Brain microvascular endothelial cell (primary cell): ENCODE results near the gene GIMAP8.

ENCODE experiments used
- DNase-seq: peaks from one replicate; pipeline ENCODE4 v3.0.0-alpha.2; 2020
- H3K27ac ChIP-seq: fragments of 250-450 bp; sonication (Bioruptor Pico); 2 replicates; pipeline ENCODE4 v1.5.1; 2020; ENCODE audit warnings: mild to moderate bottlenecking, moderate library complexity
- H3K27me3 ChIP-seq: fragments of 250-450 bp; sonication (Bioruptor Pico); replicated peaks from 2 replicates; pipeline ENCODE4 v1.5.1; 2020; ENCODE audit warnings: mild to moderate bottlenecking
- H3K36me3 ChIP-seq: fragments of 250-450 bp; sonication (Bioruptor Pico); replicated peaks from 2 replicates; pipeline ENCODE4 v1.5.1; 2020; ENCODE audit warnings: mild to moderate bottlenecking
- H3K4me3 ChIP-seq: 2 replicates; pipeline ENCODE4 v1.5.1; 2011; ENCODE audit warnings: low read depth, mild to moderate bottlenecking, control low read depth, low read length, moderate library complexity
- in situ Hi-C: cut with HindIII; loops from 2 replicates; pipeline ENCODE4 v1.10.0; 2017; ENCODE audit warnings: low sequenced_read_pairs, low pct_ligation_motif_present
- TF ChIP-seq, protein P1 (sequence below): IDR thresholded peaks from 2 replicates; pipeline ENCODE4 v1.5.1; 2011; ENCODE audit warnings: low read depth, mild to moderate bottlenecking, moderate library complexity, low read length, control low read depth, inconsistent platforms; ENCODE audit errors: missing control alignments

The GIMAP8 gene

DNA sequence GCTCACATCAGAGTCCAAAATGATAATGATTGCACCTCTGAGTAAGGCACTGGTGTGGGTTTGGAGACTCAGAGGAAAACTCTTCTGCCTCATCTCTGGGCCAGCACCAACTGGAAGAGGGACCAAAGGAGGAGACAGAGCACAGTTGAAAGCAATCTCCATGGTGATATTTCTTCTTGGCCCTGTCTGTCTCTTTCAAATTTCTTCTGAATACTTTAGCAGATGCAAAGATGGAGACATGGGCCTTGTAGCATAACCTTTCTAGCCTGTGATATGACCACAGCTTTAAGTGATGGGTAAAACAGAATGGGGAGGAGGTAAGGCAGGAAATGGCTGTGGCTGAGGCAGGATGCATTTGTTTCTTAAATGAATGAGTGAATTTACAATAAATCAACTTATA is 52.1 kb downstream of the GIMAP8 start:
- TF ChIP-seq, protein P1, sequence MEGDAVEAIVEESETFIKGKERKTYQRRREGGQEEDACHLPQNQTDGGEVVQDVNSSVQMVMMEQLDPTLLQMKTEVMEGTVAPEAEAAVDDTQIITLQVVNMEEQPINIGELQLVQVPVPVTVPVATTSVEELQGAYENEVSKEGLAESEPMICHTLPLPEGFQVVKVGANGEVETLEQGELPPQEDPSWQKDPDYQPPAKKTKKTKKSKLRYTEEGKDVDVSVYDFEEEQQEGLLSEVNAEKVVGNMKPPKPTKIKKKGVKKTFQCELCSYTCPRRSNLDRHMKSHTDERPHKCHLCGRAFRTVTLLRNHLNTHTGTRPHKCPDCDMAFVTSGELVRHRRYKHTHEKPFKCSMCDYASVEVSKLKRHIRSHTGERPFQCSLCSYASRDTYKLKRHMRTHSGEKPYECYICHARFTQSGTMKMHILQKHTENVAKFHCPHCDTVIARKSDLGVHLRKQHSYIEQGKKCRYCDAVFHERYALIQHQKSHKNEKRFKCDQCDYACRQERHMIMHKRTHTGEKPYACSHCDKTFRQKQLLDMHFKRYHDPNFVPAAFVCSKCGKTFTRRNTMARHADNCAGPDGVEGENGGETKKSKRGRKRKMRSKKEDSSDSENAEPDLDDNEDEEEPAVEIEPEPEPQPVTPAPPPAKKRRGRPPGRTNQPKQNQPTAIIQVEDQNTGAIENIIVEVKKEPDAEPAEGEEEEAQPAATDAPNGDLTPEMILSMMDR, result no peak
- Histone ChIP-seq H3K36me3 (no peaks in the 10 kb centered on the region), H3K27me3 (no peaks in the 10 kb centered on the region), H3K4me3 (no peak overlapping the region), H3K27ac (no peak overlapping the region)
- in situ Hi-C loops, result no loop called here
- no peak for DNase-seq

DNA sequence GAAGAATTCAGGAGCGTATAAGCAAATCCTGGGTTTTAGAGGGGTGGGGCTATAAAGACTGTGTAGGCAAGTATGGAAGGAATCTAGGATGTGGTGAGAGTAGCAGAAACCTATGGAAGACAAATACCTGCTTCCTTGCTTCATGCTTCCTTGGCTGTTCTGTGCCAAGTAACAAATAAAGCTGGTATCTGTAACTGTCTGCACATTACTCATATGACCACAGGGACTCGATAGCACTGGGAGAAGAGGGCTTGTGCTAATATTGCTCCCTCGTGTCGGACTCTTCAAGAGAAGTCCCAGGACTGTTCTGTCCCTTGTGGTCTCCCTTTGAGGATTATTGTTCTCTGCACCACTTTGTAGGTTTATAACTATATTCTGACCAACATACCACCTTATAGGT is 52.7 kb downstream of the GIMAP8 start:
- no peak overlapping the region for H3K4me3 ChIP-seq
- no peaks in the 10 kb centered on the region for H3K27me3 ChIP-seq
- in situ Hi-C loops, result no loop called here
- no peak overlapping the region for H3K27ac ChIP-seq
- H3K36me3 ChIP-seq, result no peaks in the 10 kb centered on the region
- TF ChIP-seq, protein P1, result no peak
- DNase-seq, result no peak

DNA sequence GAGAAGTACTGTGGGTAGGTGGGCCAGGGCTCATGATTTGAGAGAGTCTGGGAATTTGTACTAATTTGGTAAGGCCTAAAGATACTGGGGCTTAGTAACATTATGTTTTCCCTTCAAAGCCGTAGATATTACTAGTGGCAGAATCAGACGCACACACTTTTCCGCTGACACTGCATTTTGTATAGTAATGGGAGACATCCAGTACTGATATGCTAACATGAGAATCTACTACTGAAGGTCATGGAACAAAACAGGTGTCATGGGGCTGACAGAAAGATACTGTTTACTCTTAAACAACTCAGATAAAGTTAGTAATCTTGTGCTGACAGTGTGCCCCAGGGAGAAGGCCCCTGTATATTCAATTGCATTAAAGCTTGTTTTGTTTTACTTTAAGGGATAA is 53.2 kb downstream of the GIMAP8 start:
- Histone ChIP-seq H3K36me3 (no peaks in the 10 kb centered on the region), H3K27me3 (no peaks in the 10 kb centered on the region), H3K4me3 (no peak overlapping the region), H3K27ac (no peak overlapping the region)
- TF ChIP-seq, protein P1, result no peak
- no peak for DNase-seq
- in situ Hi-C loops, result no loop called here

DNA sequence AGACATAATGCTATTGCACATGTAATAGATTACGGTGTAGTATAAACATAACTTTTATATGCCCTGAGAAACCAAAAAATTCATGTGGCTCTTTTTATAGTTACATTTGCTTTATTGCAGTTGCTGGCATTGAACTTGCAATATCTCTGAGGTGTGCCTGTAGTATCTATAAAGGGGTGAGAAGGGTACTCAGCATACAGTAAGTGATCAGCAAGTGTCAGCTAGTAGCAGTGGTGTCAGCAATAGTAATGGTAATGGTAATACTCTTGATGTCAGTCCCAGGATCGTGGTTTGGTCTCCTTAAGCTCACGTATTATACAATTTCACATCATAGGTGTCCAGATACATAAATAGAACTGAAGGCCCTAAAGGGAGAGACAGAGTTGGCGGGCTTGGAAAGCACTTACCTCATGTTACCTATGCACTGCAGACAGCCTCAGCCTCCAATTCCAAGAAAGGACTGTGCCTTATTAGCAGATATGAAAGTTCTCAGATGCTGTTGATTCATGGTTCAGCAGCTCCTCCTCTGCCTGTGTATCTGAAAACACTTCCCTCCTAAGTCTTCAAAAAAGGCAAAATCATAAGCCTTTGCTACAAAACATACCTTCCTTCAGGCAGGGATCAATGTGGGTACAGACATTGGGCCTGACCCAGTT is 57.6 kb downstream of the GIMAP8 start:
- H3K27me3 ChIP-seq, result no peaks in the 10 kb centered on the region
- in situ Hi-C loops, result no loop called here
- H3K36me3 ChIP-seq, result no peaks in the 10 kb centered on the region
- H3K27ac ChIP-seq, result no peak overlapping the region
- H3K4me3 ChIP-seq, result no peak overlapping the region
- no peak for DNase-seq
- TF ChIP-seq, protein P1, result no peak

DNA sequence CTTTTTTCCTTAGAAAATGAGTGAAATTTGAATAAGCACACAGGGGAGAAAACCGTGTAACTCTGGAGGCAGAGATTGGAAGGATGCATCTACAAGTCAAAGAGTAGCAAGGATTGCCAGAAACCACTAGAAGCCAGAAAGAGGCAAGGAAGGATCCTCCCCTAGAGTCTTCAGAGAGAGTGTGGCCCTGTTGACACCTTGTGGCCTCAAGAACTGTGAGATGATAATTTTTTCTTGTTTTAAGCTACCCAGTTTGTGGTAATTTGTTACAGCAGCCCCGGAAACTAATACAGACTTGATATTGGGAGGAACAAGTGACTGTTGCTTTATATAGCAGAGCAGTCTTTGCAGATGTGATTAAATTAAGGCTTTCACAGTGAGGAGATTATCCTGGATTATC is 60.6 kb downstream of the GIMAP8 start:
- Histone ChIP-seq H3K4me3 (no peak overlapping the region), H3K36me3 (no peaks in the 10 kb centered on the region), H3K27ac (no peak overlapping the region), H3K27me3 (no peaks in the 10 kb centered on the region)
- TF ChIP-seq, protein P1, result no peak
- DNase-seq, result no peak
- in situ Hi-C loops, result no loop called here

DNA sequence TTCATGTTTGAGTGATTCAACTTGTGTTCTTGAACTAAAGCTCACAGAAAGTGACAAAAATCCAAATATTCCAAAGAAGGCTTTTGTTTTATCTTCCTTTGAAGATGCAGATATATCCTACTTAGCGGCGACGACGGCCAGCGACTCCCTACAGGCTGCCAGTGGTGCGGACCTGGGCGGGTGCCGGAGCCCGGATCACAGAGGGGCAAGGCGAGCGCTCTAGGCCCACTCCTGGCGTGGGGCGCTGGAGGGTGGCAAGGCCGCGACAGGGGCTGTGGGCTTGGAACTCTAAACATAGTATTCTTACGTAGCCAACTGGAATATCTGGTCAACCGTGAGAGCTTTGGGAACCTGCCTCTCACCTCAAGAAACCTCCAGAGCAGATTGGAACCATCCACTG is 63.3 kb downstream of the GIMAP8 start:
- Histone ChIP-seq H3K27ac (no peak overlapping the region), H3K27me3 (no peaks in the 10 kb centered on the region), H3K4me3 (no peak overlapping the region), H3K36me3 (no peaks in the 10 kb centered on the region)
- no peak for DNase-seq
- TF ChIP-seq, protein P1, result no peak
- in situ Hi-C loops, result no loop called here
